ENCODE results near the gene RPL10.

The RPL10 gene

DNA sequence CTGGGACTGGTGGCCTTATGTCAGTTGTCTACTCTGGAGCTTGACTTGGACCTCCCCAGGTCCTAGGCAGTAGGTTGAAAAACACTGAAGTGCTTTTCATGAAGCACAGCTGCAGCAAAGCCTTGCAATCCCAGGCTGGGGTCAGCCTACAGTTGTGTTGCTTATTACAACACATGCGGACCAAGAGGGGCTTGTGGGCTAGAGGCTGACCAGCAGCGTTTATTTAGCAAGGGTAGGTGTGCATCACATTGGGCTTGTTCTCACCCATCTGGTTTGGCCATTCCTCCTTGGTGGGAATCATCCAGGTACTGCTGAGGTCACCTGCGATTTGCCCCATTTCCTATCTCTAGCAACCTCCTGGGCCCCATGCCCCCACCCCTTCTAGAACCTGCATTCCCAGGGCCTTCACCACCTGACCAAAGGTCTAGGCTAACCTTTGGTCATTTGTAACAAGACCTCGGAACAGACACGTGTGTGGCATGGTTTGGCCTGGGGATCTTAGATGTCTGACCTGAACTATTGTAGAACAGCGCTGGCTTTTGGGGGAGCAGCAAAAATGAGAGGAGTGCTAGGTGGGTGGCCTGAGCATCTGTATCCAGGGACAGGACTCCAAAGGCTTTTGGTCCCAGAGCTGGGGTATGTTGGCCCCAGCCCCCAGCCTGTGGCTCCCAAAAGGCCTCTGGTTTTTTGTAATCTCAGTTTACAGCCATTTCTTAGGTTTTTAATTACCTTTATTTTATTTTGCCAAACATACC, 3.0 kb downstream of the RPL10 start:
- ChIA-PET CTCF (interaction anchor here (0.8 to 1.3 kb wide), 2 partner anchors 8 to 26 kb away, joined by 3 to 4 read pairs; partner anchors contain the start of gene DNASE1L1), POLR2A (interaction anchor here (1.6 kb wide), 1 partner anchor 11 kb away, joined by 5 read pairs; no protein-coding TSS in a partner anchor)
- DNase-seq, result peak in 2 of 3 donors; percentile 41 to 44
- 83% methylated on average over 6 of the region's 6 CpGs for WGBS (ENCODE audit: insufficient coverage)
- no peak overlapping the region for H3K27ac ChIP-seq (ENCODE audit: insufficient read depth in 1 of 2, low read depth in 1 of 2, low read length in 2 of 2, poor library complexity in 1 of 2, severe bottlenecking in 2 of 2)
- H3K36me3 ChIP-seq (ENCODE audit: control insufficient read depth in 4 of 4, insufficient read depth in 4 of 4, low read length in 3 of 4), result peaks cover 0 to 28% (median 16%) of the 10 kb centered on the region in 4 experiments
- H3K4me1 ChIP-seq (ENCODE audit: control extremely low read depth in 1 of 4, control insufficient read depth in 4 of 4, insufficient read depth in 4 of 4, low read length in 3 of 4), result peaks cover 0 to 22% (median 12%) of the 10 kb centered on the region in 4 experiments
- peaks cover 0 to 9% (median 0%) of the 10 kb centered on the region in 5 experiments for H3K9me3 ChIP-seq (ENCODE audit: control extremely low read depth in 1 of 5, control insufficient read depth in 4 of 5, insufficient read depth in 2 of 5, low read depth in 1 of 5, low read length in 4 of 5)
- H3K4me3 ChIP-seq (ENCODE audit: control insufficient read depth in 1 of 7, extremely low read depth in 1 of 7, insufficient read depth in 4 of 7, low read depth in 2 of 7, low read length in 6 of 7), result no peak overlapping the region
- H3K27me3 ChIP-seq (replicated peaks in 2 of 5; ENCODE audit: control insufficient read depth in 4 of 5, insufficient read depth in 5 of 5, low read length in 4 of 5), result no peaks in the 10 kb centered on the region

GRCh38 chrX:154401918-154402621, 3.9 kb downstream of the RPL10 start:
- no peak overlapping the region for H3K4me3 ChIP-seq (ENCODE audit: control insufficient read depth in 1 of 7, extremely low read depth in 1 of 7, insufficient read depth in 4 of 7, low read depth in 2 of 7, low read length in 6 of 7)
- ChIA-PET CTCF (interaction anchor here (1.3 kb wide), 1 partner anchor 26 kb away, joined by 3 read pairs; no protein-coding TSS in a partner anchor), POLR2A (interaction anchor here (1.6 kb wide), 1 partner anchor 10 kb away, joined by 5 read pairs; no protein-coding TSS in a partner anchor)
- no CpG with 5 or more reads among the region's 6 CpGs for WGBS (ENCODE audit: insufficient coverage)
- no peak overlapping the region for H3K27ac ChIP-seq (ENCODE audit: insufficient read depth in 1 of 2, low read depth in 1 of 2, low read length in 2 of 2, poor library complexity in 1 of 2, severe bottlenecking in 2 of 2)
- peaks cover 0 to 28% (median 16%) of the 10 kb centered on the region in 4 experiments for H3K36me3 ChIP-seq (ENCODE audit: control insufficient read depth in 4 of 4, insufficient read depth in 4 of 4, low read length in 3 of 4)
- H3K27me3 ChIP-seq (replicated peaks in 2 of 5; ENCODE audit: control insufficient read depth in 4 of 5, insufficient read depth in 5 of 5, low read length in 4 of 5), result no peaks in the 10 kb centered on the region
- H3K4me1 ChIP-seq (ENCODE audit: control extremely low read depth in 1 of 4, control insufficient read depth in 4 of 4, insufficient read depth in 4 of 4, low read length in 3 of 4), result peaks cover 0 to 22% (median 10%) of the 10 kb centered on the region in 4 experiments
- peaks cover 0 to 9% (median 0%) of the 10 kb centered on the region in 5 experiments for H3K9me3 ChIP-seq (ENCODE audit: control extremely low read depth in 1 of 5, control insufficient read depth in 4 of 5, insufficient read depth in 2 of 5, low read depth in 1 of 5, low read length in 4 of 5)
- DNase-seq, result no peak

GRCh38 chrX:154402622-154403127, 4.5 kb downstream of the RPL10 start:
- POLR2A ChIA-PET, result interaction anchor here (1.6 kb wide), 1 partner anchor 10 kb away, joined by 5 read pairs; no protein-coding TSS in a partner anchor
- Histone ChIP-seq H3K4me3 (ENCODE audit: control insufficient read depth in 1 of 7, extremely low read depth in 1 of 7, insufficient read depth in 4 of 7, low read depth in 2 of 7, low read length in 6 of 7) (no peak overlapping the region), H3K4me1 (ENCODE audit: control extremely low read depth in 1 of 4, control insufficient read depth in 4 of 4, insufficient read depth in 4 of 4, low read length in 3 of 4) (peaks cover 0 to 17% (median 7%) of the 10 kb centered on the region in 4 experiments), H3K36me3 (ENCODE audit: control insufficient read depth in 4 of 4, insufficient read depth in 4 of 4, low read length in 3 of 4) (peaks cover 0 to 28% (median 16%) of the 10 kb centered on the region in 4 experiments), H3K27me3 (replicated peaks in 2 of 5; ENCODE audit: control insufficient read depth in 4 of 5, insufficient read depth in 5 of 5, low read length in 4 of 5) (no peaks in the 10 kb centered on the region), H3K9me3 (ENCODE audit: control extremely low read depth in 1 of 5, control insufficient read depth in 4 of 5, insufficient read depth in 2 of 5, low read depth in 1 of 5, low read length in 4 of 5) (peaks cover 0 to 9% (median 0%) of the 10 kb centered on the region in 5 experiments), H3K27ac (ENCODE audit: insufficient read depth in 1 of 2, low read depth in 1 of 2, low read length in 2 of 2, poor library complexity in 1 of 2, severe bottlenecking in 2 of 2) (no peak overlapping the region)
- no peak for DNase-seq
- CTCF ChIA-PET, result interaction anchor here (1.3 kb wide), 1 partner anchor 25 kb away, joined by 3 read pairs; no protein-coding TSS in a partner anchor
- 88% methylated on average over 19 of the region's 19 CpGs for WGBS (ENCODE audit: insufficient coverage)

GRCh38 chrX:154403192-154403591, 5.0 kb downstream of the RPL10 start:
- no peak for DNase-seq
- ChIA-PET POLR2A (interaction anchor here (1.6 kb wide), 1 partner anchor 9 kb away, joined by 5 read pairs; no protein-coding TSS in a partner anchor), CTCF (interaction anchor here (0.6 kb wide), 1 partner anchor 132 kb away, joined by 3 read pairs; no protein-coding TSS in a partner anchor)
- no peak overlapping the region for H3K27ac ChIP-seq (ENCODE audit: insufficient read depth in 1 of 2, low read depth in 1 of 2, low read length in 2 of 2, poor library complexity in 1 of 2, severe bottlenecking in 2 of 2)
- H3K4me1 ChIP-seq (ENCODE audit: control extremely low read depth in 1 of 4, control insufficient read depth in 4 of 4, insufficient read depth in 4 of 4, low read length in 3 of 4), result peaks cover 0 to 16% (median 7%) of the 10 kb centered on the region in 4 experiments
- H3K27me3 ChIP-seq (replicated peaks in 2 of 5; ENCODE audit: control insufficient read depth in 4 of 5, insufficient read depth in 5 of 5, low read length in 4 of 5), result no peaks in the 10 kb centered on the region
- H3K4me3 ChIP-seq (ENCODE audit: control insufficient read depth in 1 of 7, extremely low read depth in 1 of 7, insufficient read depth in 4 of 7, low read depth in 2 of 7, low read length in 6 of 7), result no peak overlapping the region
- H3K9me3 ChIP-seq (ENCODE audit: control extremely low read depth in 1 of 5, control insufficient read depth in 4 of 5, insufficient read depth in 2 of 5, low read depth in 1 of 5, low read length in 4 of 5), result peaks cover 0 to 7% (median 0%) of the 10 kb centered on the region in 5 experiments
- H3K36me3 ChIP-seq (ENCODE audit: control insufficient read depth in 4 of 4, insufficient read depth in 4 of 4, low read length in 3 of 4), result peaks cover 0 to 28% (median 16%) of the 10 kb centered on the region in 4 experiments
- WGBS (ENCODE audit: insufficient coverage), result 93% methylated on average over 9 of the region's 10 CpGs

- H3K4me3 ChIP-seq (ENCODE audit: control insufficient read depth in 1 of 7, extremely low read depth in 1 of 7, insufficient read depth in 4 of 7, low read depth in 2 of 7, low read length in 6 of 7), result no peak overlapping the region
These were observed 5.7 kb downstream of the RPL10 start for GRCh38 chrX:154403858-154404257.

GRCh38 chrX:154404625-154405192, 6.5 kb downstream of the RPL10 start:
- POLR2A ChIA-PET, result no interaction called here
- Histone ChIP-seq H3K4me1 (ENCODE audit: control extremely low read depth in 1 of 4, control insufficient read depth in 4 of 4, insufficient read depth in 4 of 4, low read length in 3 of 4) (peaks cover 0 to 19% (median 16%) of the 10 kb centered on the region in 4 experiments), H3K4me3 (ENCODE audit: control insufficient read depth in 1 of 7, extremely low read depth in 1 of 7, insufficient read depth in 4 of 7, low read depth in 2 of 7, low read length in 6 of 7) (no peak overlapping the region), H3K36me3 (ENCODE audit: control insufficient read depth in 4 of 4, insufficient read depth in 4 of 4, low read length in 3 of 4) (peaks cover 0 to 21% (median 11%) of the 10 kb centered on the region in 4 experiments), H3K27me3 (replicated peaks in 2 of 5; ENCODE audit: control insufficient read depth in 4 of 5, insufficient read depth in 5 of 5, low read length in 4 of 5) (no peaks in the 10 kb centered on the region), H3K9me3 (ENCODE audit: control extremely low read depth in 1 of 5, control insufficient read depth in 4 of 5, insufficient read depth in 2 of 5, low read depth in 1 of 5, low read length in 4 of 5) (no peaks in the 10 kb centered on the region), H3K27ac (ENCODE audit: insufficient read depth in 1 of 2, low read depth in 1 of 2, low read length in 2 of 2, poor library complexity in 1 of 2, severe bottlenecking in 2 of 2) (no peak overlapping the region)
- DNase-seq, result no peak
- 95% methylated on average over 16 of the region's 16 CpGs for WGBS (ENCODE audit: insufficient coverage)
- CTCF ChIA-PET, result no interaction called here

More at GRCh38 chrX:154403858-154404257, 5.7 kb downstream of the RPL10 start:
- no peak for DNase-seq
- Histone ChIP-seq H3K36me3 (ENCODE audit: control insufficient read depth in 4 of 4, insufficient read depth in 4 of 4, low read length in 3 of 4) (peaks cover 0 to 28% (median 16%) of the 10 kb centered on the region in 4 experiments), H3K4me1 (ENCODE audit: control extremely low read depth in 1 of 4, control insufficient read depth in 4 of 4, insufficient read depth in 4 of 4, low read length in 3 of 4) (peaks cover 0 to 22% (median 13%) of the 10 kb centered on the region in 4 experiments), H3K27ac (ENCODE audit: insufficient read depth in 1 of 2, low read depth in 1 of 2, low read length in 2 of 2, poor library complexity in 1 of 2, severe bottlenecking in 2 of 2) (no peak overlapping the region), H3K9me3 (ENCODE audit: control extremely low read depth in 1 of 5, control insufficient read depth in 4 of 5, insufficient read depth in 2 of 5, low read depth in 1 of 5, low read length in 4 of 5) (peaks cover 0 to under 1% (median 0%) of the 10 kb centered on the region in 5 experiments), H3K27me3 (replicated peaks in 2 of 5; ENCODE audit: control insufficient read depth in 4 of 5, insufficient read depth in 5 of 5, low read length in 4 of 5) (no peaks in the 10 kb centered on the region)
- CTCF ChIA-PET, result interaction anchor here (0.6 kb wide), 1 partner anchor 132 kb away, joined by 3 read pairs; no protein-coding TSS in a partner anchor
- POLR2A ChIA-PET, result no interaction called here
- 100% methylated on average over 3 of the region's 4 CpGs for WGBS (ENCODE audit: insufficient coverage)
